ENCODE data around the gene NSUN3. TPM values are rescaled to one million over a fixed set of nuclear protein-coding genes. Genes with fewer than 3 reads are reported as not detected.

The NSUN3 gene
- total and polyA plus RNA-seq, 2 of the 8 experiments (the other 6 are each of a cell fraction or from before 2014, with no cell fraction given): 2.1 to 5.1 TPM

GRCh38 chr3:94065122-94065521 lies 2.3 kb downstream of the NSUN3 start:
- no peak overlapping the region for H2AK5ac ChIP-seq (ENCODE audit: low read depth, low read length)

More at GRCh38 chr3:94065122-94065521, 2.3 kb downstream of the NSUN3 start:
- Histone ChIP-seq H2BK120ac (replicated peaks; ENCODE audit: low read depth, low read length) (no peak overlapping the region), H4K20me1 (replicated peaks in 1 of 2; ENCODE audit: control insufficient read depth in 1 of 2, insufficient read depth in 2 of 2, low read length in 2 of 2) (no peaks in the 10 kb centered on the region), H4K5ac (ENCODE audit: insufficient read length, low read depth, low read length) (no peak overlapping the region), H3K14ac (ENCODE audit: insufficient read length) (no peak overlapping the region), H3K56ac (replicated peaks; ENCODE audit: insufficient read length, low read depth, low read length) (no peak overlapping the region), H2BK20ac (ENCODE audit: low read length) (no peak overlapping the region), H4K91ac (replicated peaks; ENCODE audit: insufficient read length, low read length) (no peak overlapping the region), H3K79me2 (ENCODE audit: control insufficient read depth in 1 of 2, insufficient read depth in 2 of 2, low read length in 2 of 2) (peaks cover 0 to 4% of the 10 kb centered on the region in 2 experiments; a peak in 1 of 4 replicates), H3K18ac (ENCODE audit: extremely low read depth, low read length) (no peak overlapping the region), H3K23ac (ENCODE audit: insufficient read length) (no peak overlapping the region), H3K27me3 (replicated peaks in 1 of 4; ENCODE audit: control insufficient read depth in 3 of 4, extremely low read depth in 1 of 4, insufficient read depth in 3 of 4, low read length in 3 of 4) (no peaks in the 10 kb centered on the region), H3K27ac (ENCODE audit: low read depth, low read length) (no peak overlapping the region), H2AFZ (ENCODE audit: low read length) (no peak overlapping the region), H2BK5ac (ENCODE audit: low read depth, low read length) (no peak overlapping the region), H3K36me3 (ENCODE audit: control insufficient read depth in 2 of 4, insufficient read depth in 4 of 4, low read length in 3 of 4) (no peaks in the 10 kb centered on the region; a peak in 1 of 8 replicates), H2BK12ac (ENCODE audit: low read depth, low read length) (no peak overlapping the region), H3K4me3 (ENCODE audit: extremely low read depth in 1 of 4, insufficient read depth in 2 of 4, low read depth in 3 of 4, low read length in 4 of 4) (no peak overlapping the region), H3K4me1 (replicated peaks in 1 of 4; ENCODE audit: control insufficient read depth in 3 of 4, insufficient read depth in 4 of 4, low read length in 3 of 4) (peaks cover 0 to 2% (median 0%) of the 10 kb centered on the region in 4 experiments; a peak in 2 of 7 replicates), H3K9me3 (ENCODE audit: insufficient read depth in 2 of 2, low read depth in 1 of 2, low read length in 1 of 2) (no peaks in the 10 kb centered on the region; a peak in 1 of 4 replicates), H2BK15ac (ENCODE audit: low read length) (no peak overlapping the region), H3K79me1 (ENCODE audit: low read depth, low read length) (no peaks in the 10 kb centered on the region), H4K8ac (ENCODE audit: extremely low read depth, insufficient read depth, low read length) (no peak overlapping the region), H3K4me2 (ENCODE audit: insufficient read depth in 1 of 2, low read depth in 2 of 2, low read length in 2 of 2) (no peak overlapping the region), H3K9ac (replicated peaks in 1 of 4; ENCODE audit: extremely low read depth in 1 of 4, low read depth in 3 of 4, low read length in 3 of 4) (peak overlapping the region in 1 of 4 experiments; percentile 8; a peak in 1 of 7 replicates), H3K4ac (replicated peaks; ENCODE audit: insufficient read length, low read depth, low read length) (no peak overlapping the region), H3K23me2 (ENCODE audit: low read depth, low read length) (peaks cover 7% of the 10 kb centered on the region; the same call in 1 of the 2 replicates)
- no peak for FAIRE-seq
- ChIA-PET POLR2A (ENCODE audit: partially characterized antibody) (no interaction called here), CTCF (ENCODE audit: partially characterized antibody) (no interaction called here)
- TF ChIP-seq BCL11A (IDR thresholded peaks at IDR 0.05; ENCODE audit: low read depth in 2 of 2, low read length in 2 of 2) (no peak), FOSL1 (IDR thresholded peaks at IDR 0.05; ENCODE audit: insufficient read depth, low read depth, low read length) (no peak), EZH2 (IDR thresholded peaks at IDR 0.05; ENCODE audit: low read depth, low read length, severe bottlenecking) (no peak), SRF (IDR thresholded peaks at IDR 0.05; ENCODE audit: low read depth, low read length) (no peak), SP1 (IDR thresholded peaks at IDR 0.05; ENCODE audit: low read depth, low read length) (no peak), JUN (IDR thresholded peaks at IDR 0.05; ENCODE audit: low read depth, low read length) (no peak)
- no peak for DNase-seq (ENCODE audit: low read depth in 1 of 2, low spot score in 2 of 2)
- WGBS, 2 experiments (ENCODE audit: extremely low coverage in 1 of 2, insufficient coverage in 1 of 2, insufficient read length in 1 of 2, insufficient replicate concordance in 2 of 2, low coverage in 1 of 2, low lambda C conversion rate in 2 of 2, missing lambda C conversion rate in 1 of 2): 82% methylated on average over 1 of the region's 1 CpG; no CpG with 5 or more reads in 1 of the 2 experiments
